K562 (cell line): ENCODE data around the gene HAUS3. TPM values are rescaled to one million over a fixed set of nuclear protein-coding genes. Genes with fewer than 3 reads are reported as not detected.

Experiments used
- ATAC-seq: fragments of 200-7000 bp; cut with Tn5 transposase; 3 replicates; pipeline ENCODE4 v1.9.1; 2020; ENCODE audit warnings: moderate library complexity
- BruUV-seq: library from RNA; stranded (reverse); fragments of 400-500 nt; replicated peaks from 2 replicates; lab custom pipeline; 2021; lab: Mats Ljungman, UMichigan
- CTCF ChIA-PET: fragments of 300-600 bp; formaldehyde crosslinking; extraction: SDS; loops from one replicate; lab custom pipeline; 2021; ENCODE audit warnings: low intra/inter-chr PET ratio; lab: Yijun Ruan, JAX
- POLR2A ChIA-PET: fragments of 300-600, 350-650 bp; sonication (Branson Sonifier 250); formaldehyde crosslinking; extraction: SDS; loops from one replicate; lab custom pipeline; 2021; ENCODE audit warnings: antibody characterized with exemption, inconsistent platforms; lab: Yijun Ruan, JAX
- DNase-seq, 4 experiments: peaks; one replicate each; pipeline versions ENCODE4 v3.0.0 to v3.0.0-alpha.2; 2011 to 2018; ENCODE audit warnings: low spot score in 3 of 4, mixed read lengths in 3 of 4; ENCODE audit errors: extremely low read depth in 1 of 4
- FAIRE-seq: peaks from 2 replicates; lab custom pipeline; 2011; peaks lifted over from hg19 to GRCh38; lab: Jason Lieb, UNC
- H2AFZ ChIP-seq: 2 replicates; pipeline ENCODE4 v1.6.0; 2011; ENCODE audit warnings: low read depth, low read length, control low read depth, inconsistent platforms
- H3K27ac ChIP-seq: fragments of 200-600 bp; 3 replicates; pipeline ENCODE4 v1.8.0; 2011; ENCODE audit warnings: low read depth, mild to moderate bottlenecking, control low read depth, inconsistent platforms, low read length, moderate library complexity, mixed read lengths; ENCODE audit errors: extremely low read depth
- H3K27me3 ChIP-seq, 2 experiments: fragments of 300-600 bp in 1 of 2; 2 replicates in 1 of 2; 3 replicates in 1 of 2; pipeline versions ENCODE4 v1.6.0 to v1.8.0; 2011; ENCODE audit warnings: inconsistent platforms in 2 of 2, low read length in 2 of 2, mild to moderate bottlenecking in 1 of 2, mixed read lengths in 1 of 2, moderate library complexity in 1 of 2; ENCODE audit not compliant: control insufficient read depth in 2 of 2, insufficient read depth in 2 of 2
- H3K36me3 ChIP-seq: fragments of 300-600 bp; 3 replicates; pipeline ENCODE4 v1.8.0; 2011; ENCODE audit warnings: mild to moderate bottlenecking, low read length, inconsistent platforms; ENCODE audit not compliant: control insufficient read depth, insufficient read depth
- H3K4me1 ChIP-seq, 2 experiments: fragments of 200-600 bp in 1 of 2; replicated peaks in 1 of 2; 2 replicates in 1 of 2; 3 replicates in 1 of 2; pipeline versions ENCODE4 v1.5.1 to v1.8.0; 2011; ENCODE audit warnings: inconsistent platforms in 2 of 2, low read length in 2 of 2, mild to moderate bottlenecking in 1 of 2, mixed read lengths in 1 of 2, moderate library complexity in 1 of 2; ENCODE audit not compliant: control insufficient read depth in 2 of 2, insufficient read depth in 2 of 2
- H3K4me2 ChIP-seq: 2 replicates; pipeline ENCODE4 v1.6.1; 2011; ENCODE audit warnings: low read length, control low read depth, inconsistent platforms, mixed read lengths; ENCODE audit not compliant: insufficient read depth
- H3K4me3 ChIP-seq: fragments of 200-600 bp; sonication (generic), shearing (Covaris generic); 2 replicates; pipeline ENCODE4 v1.5.1; 2016; ENCODE audit warnings: control low read depth, inconsistent platforms
- H3K79me2 ChIP-seq: fragments of 200-600 bp; 3 replicates; pipeline ENCODE4 v1.8.0; 2011; ENCODE audit warnings: low read length, inconsistent platforms; ENCODE audit not compliant: control insufficient read depth, insufficient read depth
- H3K9ac ChIP-seq, 2 experiments: 2 replicates each; pipeline versions ENCODE4 v1.6.0 to v1.6.1; 2011; ENCODE audit warnings: low read depth in 2 of 2, low read length in 2 of 2, control low read depth in 1 of 2, inconsistent platforms in 1 of 2, mild to moderate bottlenecking in 1 of 2, mixed read lengths in 1 of 2; ENCODE audit not compliant: insufficient read depth in 1 of 2
- H3K9me1 ChIP-seq: one replicate; pipeline ENCODE4 v1.6.0; 2011; ENCODE audit warnings: inconsistent platforms, mild to moderate bottlenecking, low read length, moderate library complexity; ENCODE audit not compliant: control insufficient read depth, insufficient read depth
- H3K9me3 ChIP-seq: replicated peaks from 2 replicates; pipeline ENCODE4 v1.5.1; 2011; ENCODE audit warnings: low read depth, low read length, inconsistent platforms; ENCODE audit not compliant: control insufficient read depth, insufficient read depth
- H4K20me1 ChIP-seq: replicated peaks from 2 replicates; pipeline ENCODE4 v1.6.1; 2011; ENCODE audit warnings: low read length, inconsistent platforms, mixed read lengths; ENCODE audit not compliant: control insufficient read depth, insufficient read depth
- CHD1 ChIP-seq: fragments of 200-600 bp; sonication (generic); IDR thresholded peaks from one replicate; pipeline ENCODE4 v1.6.1; 2012; ENCODE audit warnings: mild to moderate bottlenecking, moderate library complexity, low read length, inconsistent platforms
- HNRNPLL ChIP-seq: fragments of 200-400 bp; formaldehyde crosslinking; IDR thresholded peaks from 2 replicates; pipeline ENCODE4 v1.6.1; 2017; ENCODE audit warnings: low read length, low read depth, mild to moderate bottlenecking; ENCODE audit not compliant: poor library complexity, severe bottlenecking
- RBM22 ChIP-seq: fragments of 200-400 bp; formaldehyde crosslinking; IDR thresholded peaks from 2 replicates; pipeline ENCODE4 v1.6.1; 2018; ENCODE audit warnings: low read length, low read depth; ENCODE audit not compliant: poor library complexity, severe bottlenecking
- TCF3 ChIP-seq: sonication (generic); formaldehyde crosslinking; IDR thresholded peaks from 2 replicates; pipeline ENCODE4 v1.4.0; 2020; ENCODE audit warnings: mild to moderate bottlenecking, missing genetic modification reagents
- ZFP30 ChIP-seq: fragments of 250-450 bp; sonication (Bioruptor Pico); IDR thresholded peaks from 2 replicates; pipeline ENCODE4 v1.8.0; 2022; ENCODE audit warnings: moderate library complexity, mild to moderate bottlenecking, inconsistent platforms, borderline replicate concordance
- ZNF75A ChIP-seq: fragments of 450-650 bp; formaldehyde crosslinking; IDR thresholded peaks from 2 replicates; pipeline ENCODE4 v1.4.0; 2020; ENCODE audit warnings: mild to moderate bottlenecking
- WGBS: fragments of 100-300 bp; shearing (Covaris generic); methylation state at CpG from one replicate; pipeline ENCODE4 v1.1.6; 2016; ENCODE audit warnings: low coverage, mixed read lengths; ENCODE audit not compliant: insufficient coverage; ENCODE audit errors: missing lambda C conversion rate; 5-methylcytosine and 5-hydroxymethylcytosine counted together
- in situ Hi-C: fragments of 300-500 bp; cut with MboI; formaldehyde crosslinking; loops from 4 replicates; pipeline ENCODE4 v1.15.0; 2018; ENCODE audit warnings: inconsistent platforms, mixed read lengths
- intact Hi-C: fragments of 100-400 bp; cut with micrococcal nuclease; formaldehyde crosslinking; loops from 2 replicates; pipeline ENCODE4 v1.14.2; 2022
- polyA plus RNA-seq, 8 experiments: library from polyadenylated mRNA; depleted of rRNA in 4 of 8; stranded (reverse) in 5 of 8; unstranded in 3 of 8; fragments of >200 nt; fragmentation: Nextera tagmentation in 2 of 8; fragmentation: Illumina TruSeq in 1 of 8; extraction: Ambion mirVana in 2 of 8; extraction: Trizol in 1 of 8; gene quantifications; 2 replicates each; pipeline versions ENCODE4 v1.2.1 to v1.2.3, GENCODE V29; 2011 to 2014; ENCODE audit warnings: inconsistent platforms in 1 of 8, missing spikeins in 1 of 8
- total RNA-seq, 7 experiments: library from RNA; depleted of rRNA in 6 of 7; stranded (reverse); fragments of >200 nt in 6 of 7; fragmentation: Illumina TruSeq in 2 of 7; extraction: Trizol in 2 of 7; gene quantifications; 2 replicates each; pipeline versions ENCODE4 v1.2.1 to v1.2.3, GENCODE V29; 2011 to 2021; ENCODE audit warnings: low replicate concordance in 1 of 7
- TF ChIP-seq, protein P1 (sequence below): IDR thresholded peaks from 2 replicates; pipeline ENCODE4 v1.6.1; 2011; ENCODE audit not compliant: insufficient read length; ENCODE audit errors: extremely low read depth

The HAUS3 gene
- total and polyA plus RNA-seq, 9 of the 15 experiments (the other 6 are each of a cell fraction or from before 2014, with no cell fraction given) = 8.9 to 25.7 (median 21.5) TPM

DNA sequence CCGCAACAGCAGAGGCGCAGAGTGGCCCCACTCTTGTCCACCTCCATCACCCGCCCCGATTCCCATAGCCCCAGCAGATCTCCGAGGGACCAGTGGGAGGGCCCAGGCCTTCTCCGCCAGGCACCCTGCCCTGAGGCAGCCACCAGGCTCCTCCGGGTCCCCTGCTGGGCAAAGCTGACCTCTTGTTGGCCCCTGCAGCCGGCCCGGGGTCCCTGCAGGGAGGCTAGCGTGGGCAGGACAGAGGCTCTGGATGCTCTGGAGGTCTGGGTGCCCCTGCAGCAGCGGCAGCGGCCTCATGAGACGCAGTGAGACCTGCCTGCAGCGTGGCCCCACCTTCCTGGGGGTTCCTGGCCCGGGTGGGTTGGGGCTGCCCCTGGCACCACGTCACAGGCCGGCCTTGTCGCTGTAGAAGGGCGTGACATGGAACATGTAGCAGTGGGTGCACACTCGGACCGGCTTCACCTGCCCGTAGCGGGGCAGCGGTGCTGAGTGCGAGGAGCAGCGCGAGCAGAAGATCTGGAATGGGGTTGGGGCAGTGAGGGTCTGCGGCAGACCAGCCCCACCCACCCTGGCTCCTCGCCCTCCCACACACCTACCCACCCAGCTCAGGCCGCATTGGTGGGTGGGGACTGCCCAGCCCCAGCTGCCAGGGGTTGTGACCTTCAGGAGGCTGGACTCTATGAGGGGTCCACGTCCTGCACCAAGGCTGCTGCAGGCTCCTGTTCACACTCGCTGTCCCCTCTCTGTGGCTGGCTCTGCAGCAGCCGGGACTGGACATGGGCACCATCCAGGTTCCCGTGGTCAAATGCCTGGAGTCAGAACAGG, 28.6 kb upstream of the HAUS3 start:
- Histone ChIP-seq H3K4me3 (no peak overlapping the region), H3K36me3 (peaks cover 12% of the 10 kb centered on the region; the same call in 1 of the 3 replicates), H3K79me2 (no peaks in the 10 kb centered on the region), H3K9me3 (no peaks in the 10 kb centered on the region), H3K4me1 (peaks cover 17 to 91% of the 10 kb centered on the region in 2 experiments), H3K27ac (no peak overlapping the region), H2AFZ (no peak overlapping the region), H3K27me3 (no peaks in the 10 kb centered on the region), H3K4me2 (no peak overlapping the region), H3K9ac (peak overlapping the region in 1 of 2 experiments; percentile 52; a peak in 1 of 4 replicates), H4K20me1 (no peaks in the 10 kb centered on the region), H3K9me1 (no peaks in the 10 kb centered on the region)
- ATAC-seq (no peak), FAIRE-seq (no peak), DNase-seq (no peak)
- in situ Hi-C loops (no loop called here), intact Hi-C loops (no loop called here)
- ChIA-PET POLR2A (interaction anchor here (1.1 kb wide), 1 partner anchor 9 kb away, joined by 3 read pairs; no protein-coding TSS in a partner anchor), CTCF (no interaction called here)
- WGBS = 61% methylated on average over 15 of the region's 34 CpGs
- BruUV-seq = no TSS peak
- TF ChIP-seq TCF3 (CRISPR knock-in tag) = no peak
- TF ChIP-seq ZNF75A (CRISPR knock-in tag) = no peak
- TF ChIP-seq, protein P1, sequence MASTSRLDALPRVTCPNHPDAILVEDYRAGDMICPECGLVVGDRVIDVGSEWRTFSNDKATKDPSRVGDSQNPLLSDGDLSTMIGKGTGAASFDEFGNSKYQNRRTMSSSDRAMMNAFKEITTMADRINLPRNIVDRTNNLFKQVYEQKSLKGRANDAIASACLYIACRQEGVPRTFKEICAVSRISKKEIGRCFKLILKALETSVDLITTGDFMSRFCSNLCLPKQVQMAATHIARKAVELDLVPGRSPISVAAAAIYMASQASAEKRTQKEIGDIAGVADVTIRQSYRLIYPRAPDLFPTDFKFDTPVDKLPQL = no peak
- no peak for TF ChIP-seq HNRNPLL
- peak; percentile 16 for TF ChIP-seq RBM22
- no peak for TF ChIP-seq ZFP30 (CRISPR knock-in tag)
- no peak for TF ChIP-seq CHD1
